ENCODE measurements around the gene RTKN.
A peak's percentile ranks its signal among the peaks of the same experiment; 100 is the strongest.

RTKN gene

GRCh38 chr2:74430502-74430901 is 11.2 kb downstream of the RTKN start:
- no peak overlapping the region for H3K27ac ChIP-seq (ENCODE audit: low read length)
- no peak overlapping the region for H3K4me3 ChIP-seq (ENCODE audit: low read length)
- no peak overlapping the region for H3K9ac ChIP-seq (ENCODE audit: low read depth, low read length)
- H3K4me1 ChIP-seq (ENCODE audit: insufficient read depth, low read length) = no peaks in the 10 kb centered on the region
- peaks cover 71% of the 10 kb centered on the region for H3K36me3 ChIP-seq (ENCODE audit: insufficient read depth, low read depth, low read length)
- no peaks in the 10 kb centered on the region for H3K27me3 ChIP-seq (ENCODE audit: insufficient read depth, low read length)
- H3K9me3 ChIP-seq (ENCODE audit: insufficient read depth, low read depth, low read length) = no peaks in the 10 kb centered on the region

- Histone ChIP-seq H3K27me3 (ENCODE audit: insufficient read depth, low read length) (no peaks in the 10 kb centered on the region), H3K9ac (ENCODE audit: low read depth, low read length) (no peak overlapping the region), H3K4me3 (ENCODE audit: low read length) (no peak overlapping the region), H3K36me3 (ENCODE audit: insufficient read depth, low read depth, low read length) (peaks cover 79% of the 10 kb centered on the region), H3K4me1 (ENCODE audit: insufficient read depth, low read length) (no peaks in the 10 kb centered on the region), H3K27ac (ENCODE audit: low read length) (no peak overlapping the region), H3K9me3 (ENCODE audit: insufficient read depth, low read depth, low read length) (no peaks in the 10 kb centered on the region)
Measured at GRCh38 chr2:74429487-74430451, 12.0 kb downstream of the RTKN start.

GRCh38 chr2:74428675-74429074 is 13.1 kb downstream of the RTKN start:
- H3K4me3 ChIP-seq (ENCODE audit: low read length) = no peak overlapping the region
- H3K9ac ChIP-seq (ENCODE audit: low read depth, low read length) = no peak overlapping the region
- H3K36me3 ChIP-seq (ENCODE audit: insufficient read depth, low read depth, low read length) = peaks cover 80% of the 10 kb centered on the region
- H3K27me3 ChIP-seq (ENCODE audit: insufficient read depth, low read length) = peaks cover 2% of the 10 kb centered on the region; the same call in 1 of the 2 replicates
- H3K9me3 ChIP-seq (ENCODE audit: insufficient read depth, low read depth, low read length) = no peaks in the 10 kb centered on the region
- no peak overlapping the region for H3K27ac ChIP-seq (ENCODE audit: low read length)
- H3K4me1 ChIP-seq (ENCODE audit: insufficient read depth, low read length) = no peaks in the 10 kb centered on the region

GRCh38 chr2:74427551-74427950 is 14.2 kb downstream of the RTKN start:
- peaks cover 78% of the 10 kb centered on the region for H3K36me3 ChIP-seq (ENCODE audit: insufficient read depth, low read depth, low read length)
- H3K27me3 ChIP-seq (ENCODE audit: insufficient read depth, low read length) = peaks cover 13% of the 10 kb centered on the region
- H3K4me3 ChIP-seq (ENCODE audit: low read length) = no peak overlapping the region
- H3K9me3 ChIP-seq (ENCODE audit: insufficient read depth, low read depth, low read length) = no peaks in the 10 kb centered on the region
- H3K4me1 ChIP-seq (ENCODE audit: insufficient read depth, low read length) = no peaks in the 10 kb centered on the region
- no peak overlapping the region for H3K9ac ChIP-seq (ENCODE audit: low read depth, low read length)
- H3K27ac ChIP-seq (ENCODE audit: low read length) = no peak overlapping the region

GRCh38 chr2:74426181-74426758 is 15.5 kb downstream of the RTKN start:
- H3K36me3 ChIP-seq (ENCODE audit: insufficient read depth, low read depth, low read length) = peaks cover 66% of the 10 kb centered on the region
- H3K4me3 ChIP-seq (ENCODE audit: low read length) = no peak overlapping the region
- H3K27me3 ChIP-seq (ENCODE audit: insufficient read depth, low read length) = peaks cover 17% of the 10 kb centered on the region
- H3K9me3 ChIP-seq (ENCODE audit: insufficient read depth, low read depth, low read length) = no peaks in the 10 kb centered on the region
- H3K4me1 ChIP-seq (ENCODE audit: insufficient read depth, low read length) = no peaks in the 10 kb centered on the region
- H3K27ac ChIP-seq (ENCODE audit: low read length) = no peak overlapping the region
- H3K9ac ChIP-seq (ENCODE audit: low read depth, low read length) = no peak overlapping the region

- Histone ChIP-seq H3K9me3 (ENCODE audit: insufficient read depth, low read depth, low read length) (no peaks in the 10 kb centered on the region), H3K36me3 (ENCODE audit: insufficient read depth, low read depth, low read length) (peaks cover 58% of the 10 kb centered on the region), H3K27me3 (ENCODE audit: insufficient read depth, low read length) (peaks cover 23% of the 10 kb centered on the region), H3K9ac (ENCODE audit: low read depth, low read length) (no peak overlapping the region), H3K27ac (ENCODE audit: low read length) (no peak overlapping the region), H3K4me3 (ENCODE audit: low read length) (no peak overlapping the region), H3K4me1 (ENCODE audit: insufficient read depth, low read length) (no peaks in the 10 kb centered on the region)
Measured at GRCh38 chr2:74425523-74425922, 16.2 kb downstream of the RTKN start.

GRCh38 chr2:74424995-74425406 is 16.7 kb downstream of the RTKN start:
- Histone ChIP-seq H3K27me3 (ENCODE audit: insufficient read depth, low read length) (peaks cover 28% of the 10 kb centered on the region), H3K4me3 (ENCODE audit: low read length) (no peak overlapping the region), H3K27ac (ENCODE audit: low read length) (no peak overlapping the region), H3K36me3 (ENCODE audit: insufficient read depth, low read depth, low read length) (peaks cover 54% of the 10 kb centered on the region), H3K4me1 (ENCODE audit: insufficient read depth, low read length) (no peaks in the 10 kb centered on the region), H3K9me3 (ENCODE audit: insufficient read depth, low read depth, low read length) (no peaks in the 10 kb centered on the region), H3K9ac (ENCODE audit: low read depth, low read length) (no peak overlapping the region)

GRCh38 chr2:74424139-74424992 is 17.4 kb downstream of the RTKN start:
- no peaks in the 10 kb centered on the region for H3K4me1 ChIP-seq (ENCODE audit: insufficient read depth, low read length)
- peaks cover 47% of the 10 kb centered on the region for H3K36me3 ChIP-seq (ENCODE audit: insufficient read depth, low read depth, low read length)
- H3K27ac ChIP-seq (ENCODE audit: low read length) = no peak overlapping the region
- no peak overlapping the region for H3K9ac ChIP-seq (ENCODE audit: low read depth, low read length)
- H3K9me3 ChIP-seq (ENCODE audit: insufficient read depth, low read depth, low read length) = no peaks in the 10 kb centered on the region
- no peak overlapping the region for H3K4me3 ChIP-seq (ENCODE audit: low read length)
- peaks cover 31% of the 10 kb centered on the region for H3K27me3 ChIP-seq (ENCODE audit: insufficient read depth, low read length)

- Histone ChIP-seq H3K27ac (ENCODE audit: low read length) (no peak overlapping the region), H3K9ac (ENCODE audit: low read depth, low read length) (no peak overlapping the region), H3K4me3 (ENCODE audit: low read length) (no peak overlapping the region), H3K36me3 (ENCODE audit: insufficient read depth, low read depth, low read length) (peaks cover 38% of the 10 kb centered on the region), H3K27me3 (ENCODE audit: insufficient read depth, low read length) (peaks cover 31% of the 10 kb centered on the region), H3K9me3 (ENCODE audit: insufficient read depth, low read depth, low read length) (no peaks in the 10 kb centered on the region), H3K4me1 (ENCODE audit: insufficient read depth, low read length) (no peaks in the 10 kb centered on the region)
Measured at GRCh38 chr2:74423231-74424095, 18.3 kb downstream of the RTKN start.

GRCh38 chr2:74421221-74421870 is 20.4 kb downstream of the RTKN start, which contains the start of the genes C2orf81 and WDR54:
Gene C2orf81 (minus strand): TSS chr2:74421619. CDS start chr2:74421560, 59 bp downstream.
Gene WDR54 (plus strand): TSS chr2:74421730. CDS start chr2:74422154, 424 bp downstream.
- Histone ChIP-seq H3K9ac (ENCODE audit: low read depth, low read length) (peak within 1 kb of the TSS; percentile 89; the same call in 1 of the 2 replicates), H3K27me3 (ENCODE audit: insufficient read depth, low read length) (peaks cover 31% of the 10 kb centered on the region), H3K27ac (ENCODE audit: low read length) (peak within 1 kb of the TSS; percentile 19), H3K36me3 (ENCODE audit: insufficient read depth, low read depth, low read length) (peaks cover 17% of the 10 kb centered on the region), H3K4me1 (ENCODE audit: insufficient read depth, low read length) (no peaks in the 10 kb centered on the region), H3K9me3 (ENCODE audit: insufficient read depth, low read depth, low read length) (no peaks in the 10 kb centered on the region), H3K4me3 (ENCODE audit: low read length) (peak within 1 kb of the TSS; percentile 92)

Data from iPS-20b (cell line).